HepG2 (cell line): ENCODE measurements around the gene LENEP. TPM values are rescaled to one million over a fixed set of nuclear protein-coding genes. Genes with fewer than 3 reads are reported as not detected.

Experiments
- AHDC1 ChIP-seq: sonication (generic); formaldehyde crosslinking; IDR thresholded peaks from 2 replicates; pipeline ENCODE4 v1.5.1; 2020; ENCODE audit warnings: mild to moderate bottlenecking, missing genetic modification reagents, borderline replicate concordance
- ESRRA ChIP-seq: sonication (generic); formaldehyde crosslinking; IDR thresholded peaks from 2 replicates; pipeline ENCODE4 v1.5.1; 2020; ENCODE audit warnings: mild to moderate bottlenecking, low read depth, missing genetic modification reagents
- GLI4 ChIP-seq: sonication (generic); formaldehyde crosslinking; IDR thresholded peaks from 2 replicates; pipeline ENCODE4 v1.5.1; 2020; ENCODE audit warnings: missing genetic modification reagents, mild to moderate bottlenecking, moderate library complexity, borderline replicate concordance
- KDM4B ChIP-seq: sonication (generic); formaldehyde crosslinking; IDR thresholded peaks from 2 replicates; pipeline ENCODE4 v1.4.0; 2020; ENCODE audit warnings: missing genetic modification reagents
- KLF13 ChIP-seq: sonication (generic); formaldehyde crosslinking; IDR thresholded peaks from 2 replicates; pipeline ENCODE4 v1.4.0; 2020; ENCODE audit warnings: mild to moderate bottlenecking, missing genetic modification reagents
- PITX1 ChIP-seq: sonication (generic); formaldehyde crosslinking; IDR thresholded peaks from 2 replicates; pipeline ENCODE4 v1.5.1; 2020; ENCODE audit warnings: mild to moderate bottlenecking, missing genetic modification reagents
- SKI ChIP-seq: fragments of 450-650 bp; IDR thresholded peaks from one replicate; pipeline ENCODE4 v1.6.1; 2018; ENCODE audit warnings: mild to moderate bottlenecking; ENCODE audit not compliant: partially characterized antibody
- SOX6 ChIP-seq, 2 experiments: fragments of 450-650 bp in 1 of 2; sonication (generic) in 1 of 2; formaldehyde crosslinking in 1 of 2; IDR thresholded peaks; 2 replicates each; pipeline versions ENCODE4 v1.4.0 to v1.6.1; 2017 to 2020; ENCODE audit warnings: antibody characterized with exemption in 1 of 2, mild to moderate bottlenecking in 1 of 2, missing genetic modification reagents in 1 of 2
- TGIF2 ChIP-seq: IDR thresholded peaks from 2 replicates; pipeline ENCODE4 v1.6.1; 2016; ENCODE audit warnings: control low read depth, missing compliant biosample characterization
- U2AF2 ChIP-seq: fragments of 200-400 bp; formaldehyde crosslinking; IDR thresholded peaks from 2 replicates; pipeline ENCODE4 v1.6.1; 2017; ENCODE audit warnings: low read depth, mild to moderate bottlenecking, low read length
- ZBTB43 ChIP-seq: sonication (generic); formaldehyde crosslinking; conservative IDR thresholded peaks from 2 replicates; pipeline ENCODE4 v1.4.0; 2020; ENCODE audit warnings: missing genetic modification reagents
- ZKSCAN8 ChIP-seq: IDR thresholded peaks from 2 replicates; pipeline ENCODE4 v1.6.1; 2016; ENCODE audit warnings: borderline replicate concordance, missing genetic modification reagents, missing compliant biosample characterization
- ZNF44 ChIP-seq: sonication (generic); formaldehyde crosslinking; IDR thresholded peaks from 2 replicates; pipeline ENCODE4 v1.5.1; 2020; ENCODE audit warnings: mild to moderate bottlenecking, missing genetic modification reagents
- ZNF557 ChIP-seq: sonication (generic); formaldehyde crosslinking; IDR thresholded peaks from 2 replicates; pipeline ENCODE4 v1.4.0; 2020; ENCODE audit warnings: missing genetic modification reagents
- ZNF781 ChIP-seq: sonication (generic); formaldehyde crosslinking; IDR thresholded peaks from 2 replicates; pipeline ENCODE4 v1.5.1; 2020; ENCODE audit warnings: borderline replicate concordance, mild to moderate bottlenecking, missing genetic modification reagents; ENCODE audit errors: not compliant biosample characterization
- ZSCAN31 ChIP-seq: sonication (generic); formaldehyde crosslinking; IDR thresholded peaks from 2 replicates; pipeline ENCODE4 v1.5.0; 2020; ENCODE audit warnings: low read depth, mild to moderate bottlenecking, missing genetic modification reagents
- polyA plus RNA-seq, 8 experiments: library from polyadenylated mRNA; depleted of rRNA in 3 of 8; stranded (reverse) in 7 of 8; unstranded in 1 of 8; fragments of >200 nt; fragmentation: Illumina TruSeq in 4 of 8; extraction: Trizol in 4 of 8; gene quantifications; 2 replicates each; pipeline versions ENCODE4 v1.2.1 to v1.2.3, GENCODE V29; 2011 to 2016; ENCODE audit warnings: low read depth in 4 of 8, missing spikeins in 1 of 8, mixed read lengths in 1 of 8; ENCODE audit not compliant: insufficient read depth in 1 of 8
- total RNA-seq, 5 experiments: library from RNA; depleted of rRNA; stranded (reverse); fragments of >200 nt; fragmentation: Illumina TruSeq; extraction: Trizol; gene quantifications; 2 replicates each; pipeline ENCODE4 v1.2.3, GENCODE V29; 2016; ENCODE audit warnings: low read depth in 1 of 5
- TF ChIP-seq, protein P1 (sequence below): sonication (generic); formaldehyde crosslinking; IDR thresholded peaks from 2 replicates; pipeline ENCODE4 v1.4.0; 2020; ENCODE audit warnings: missing genetic modification reagents, borderline replicate concordance

Gene LENEP
- total and polyA plus RNA-seq, 2 of the 13 experiments (the other 11 are each of a cell fraction or from before 2014, with no cell fraction given): 0.29 TPM; not detected in 1

GRCh38 chr1:155001675-155002463 lies 8.5 kb downstream of the LENEP start (continued):
- no peak for TF ChIP-seq SOX6 (IDR thresholded peaks at IDR 0.05)
- TF ChIP-seq SOX6 (CRISPR knock-in tag; IDR thresholded peaks at IDR 0.05): no peak
- TF ChIP-seq PITX1 (CRISPR knock-in tag): 0 out of 2 replicates have a peak, but pooled peaks have one; percentile 19
- no peak for TF ChIP-seq ZNF44 (CRISPR knock-in tag)
- TF ChIP-seq ESRRA: no peak
- peak; percentile 45; the same call in 1 of the 2 replicates for TF ChIP-seq ZSCAN31 (CRISPR knock-in tag)
- TF ChIP-seq KLF13 (CRISPR knock-in tag): no peak
- TF ChIP-seq ZNF781 (CRISPR knock-in tag): no peak
- TF ChIP-seq ZKSCAN8: no peak
- TF ChIP-seq SKI: no peak
- TF ChIP-seq TGIF2 (CRISPR knock-in tag): 0 out of 2 replicates have a peak, but pooled peaks have one; percentile 4
- TF ChIP-seq, protein P1, sequence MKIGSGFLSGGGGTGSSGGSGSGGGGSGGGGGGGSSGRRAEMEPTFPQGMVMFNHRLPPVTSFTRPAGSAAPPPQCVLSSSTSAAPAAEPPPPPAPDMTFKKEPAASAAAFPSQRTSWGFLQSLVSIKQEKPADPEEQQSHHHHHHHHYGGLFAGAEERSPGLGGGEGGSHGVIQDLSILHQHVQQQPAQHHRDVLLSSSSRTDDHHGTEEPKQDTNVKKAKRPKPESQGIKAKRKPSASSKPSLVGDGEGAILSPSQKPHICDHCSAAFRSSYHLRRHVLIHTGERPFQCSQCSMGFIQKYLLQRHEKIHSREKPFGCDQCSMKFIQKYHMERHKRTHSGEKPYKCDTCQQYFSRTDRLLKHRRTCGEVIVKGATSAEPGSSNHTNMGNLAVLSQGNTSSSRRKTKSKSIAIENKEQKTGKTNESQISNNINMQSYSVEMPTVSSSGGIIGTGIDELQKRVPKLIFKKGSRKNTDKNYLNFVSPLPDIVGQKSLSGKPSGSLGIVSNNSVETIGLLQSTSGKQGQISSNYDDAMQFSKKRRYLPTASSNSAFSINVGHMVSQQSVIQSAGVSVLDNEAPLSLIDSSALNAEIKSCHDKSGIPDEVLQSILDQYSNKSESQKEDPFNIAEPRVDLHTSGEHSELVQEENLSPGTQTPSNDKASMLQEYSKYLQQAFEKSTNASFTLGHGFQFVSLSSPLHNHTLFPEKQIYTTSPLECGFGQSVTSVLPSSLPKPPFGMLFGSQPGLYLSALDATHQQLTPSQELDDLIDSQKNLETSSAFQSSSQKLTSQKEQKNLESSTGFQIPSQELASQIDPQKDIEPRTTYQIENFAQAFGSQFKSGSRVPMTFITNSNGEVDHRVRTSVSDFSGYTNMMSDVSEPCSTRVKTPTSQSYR (CRISPR knock-in tag): peak; percentile 62
- TF ChIP-seq ZBTB43 (CRISPR knock-in tag): no peak
- TF ChIP-seq AHDC1 (CRISPR knock-in tag): no peak
- TF ChIP-seq U2AF2: peak; percentile 90
- no peak for TF ChIP-seq GLI4 (CRISPR knock-in tag)
- no peak for TF ChIP-seq ZNF557 (CRISPR knock-in tag)
- TF ChIP-seq KDM4B: no peak
